ENCODE data around the gene HRCT1. TPM values are rescaled to one million over a fixed set of nuclear protein-coding genes. Genes with fewer than 3 reads are reported as not detected.

Gene HRCT1
- total RNA-seq, 1 experiment from 2014 or later = not detected

DNA sequence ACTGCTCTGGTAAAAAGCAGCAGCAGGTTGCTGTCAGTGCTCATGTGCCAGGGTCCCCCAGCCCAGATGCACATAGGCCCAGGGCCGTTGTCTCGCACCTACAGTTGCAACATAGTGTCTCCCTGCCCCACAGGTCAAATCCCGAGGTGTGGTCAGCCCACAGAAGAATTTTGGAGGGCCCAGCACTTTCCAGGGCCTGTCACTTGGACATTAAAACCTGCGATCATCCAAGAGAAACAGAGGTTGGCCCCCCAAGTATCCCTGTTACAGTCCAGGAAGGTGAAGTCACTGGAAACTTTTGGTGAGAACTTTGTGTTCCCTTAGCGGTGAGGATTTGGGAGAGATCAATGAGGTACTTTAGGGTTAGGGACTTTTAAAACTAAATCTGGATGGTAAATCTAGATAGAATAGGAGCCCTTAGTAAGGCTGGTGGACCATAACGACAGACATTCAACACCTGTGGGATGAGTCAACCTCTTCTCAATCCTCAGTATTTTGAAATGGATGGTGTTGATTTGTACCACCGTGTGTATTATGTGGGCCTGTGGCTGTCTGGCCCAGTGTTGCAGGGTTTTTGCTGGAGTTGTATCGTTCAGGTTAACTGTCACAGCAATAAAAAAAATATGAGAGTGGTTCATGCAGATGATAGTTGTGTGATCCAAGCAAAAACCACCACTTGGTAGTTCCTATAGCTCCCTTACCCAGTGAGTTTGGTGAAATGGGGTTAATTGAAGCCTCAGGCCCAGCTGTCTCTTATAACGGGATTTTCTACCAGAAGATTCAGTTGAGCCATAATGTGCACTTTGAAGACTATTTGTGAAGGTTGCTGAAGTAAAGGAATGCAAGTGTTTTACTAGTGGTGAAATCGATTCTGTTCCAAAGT is 32.7 kb downstream of the HRCT1 start:
- no peak for DNase-seq (ENCODE audit: low spot score)
- BruUV-seq (replicated peaks) = no TSS peak
- no peaks in the 10 kb centered on the region for H3K27me3 ChIP-seq (replicated peaks; ENCODE audit: insufficient read depth, low read depth, low read length, poor library complexity)
- TF ChIP-seq EZH2 (IDR thresholded peaks at IDR 0.05; ENCODE audit: borderline replicate concordance, low read depth, low read length, poor library complexity, severe bottlenecking) = no peak
- TF ChIP-seq, protein P1, sequence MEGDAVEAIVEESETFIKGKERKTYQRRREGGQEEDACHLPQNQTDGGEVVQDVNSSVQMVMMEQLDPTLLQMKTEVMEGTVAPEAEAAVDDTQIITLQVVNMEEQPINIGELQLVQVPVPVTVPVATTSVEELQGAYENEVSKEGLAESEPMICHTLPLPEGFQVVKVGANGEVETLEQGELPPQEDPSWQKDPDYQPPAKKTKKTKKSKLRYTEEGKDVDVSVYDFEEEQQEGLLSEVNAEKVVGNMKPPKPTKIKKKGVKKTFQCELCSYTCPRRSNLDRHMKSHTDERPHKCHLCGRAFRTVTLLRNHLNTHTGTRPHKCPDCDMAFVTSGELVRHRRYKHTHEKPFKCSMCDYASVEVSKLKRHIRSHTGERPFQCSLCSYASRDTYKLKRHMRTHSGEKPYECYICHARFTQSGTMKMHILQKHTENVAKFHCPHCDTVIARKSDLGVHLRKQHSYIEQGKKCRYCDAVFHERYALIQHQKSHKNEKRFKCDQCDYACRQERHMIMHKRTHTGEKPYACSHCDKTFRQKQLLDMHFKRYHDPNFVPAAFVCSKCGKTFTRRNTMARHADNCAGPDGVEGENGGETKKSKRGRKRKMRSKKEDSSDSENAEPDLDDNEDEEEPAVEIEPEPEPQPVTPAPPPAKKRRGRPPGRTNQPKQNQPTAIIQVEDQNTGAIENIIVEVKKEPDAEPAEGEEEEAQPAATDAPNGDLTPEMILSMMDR (conservative IDR thresholded peaks at IDR 0.05; ENCODE audit: low read depth, low read length) = no peak
- H3K27ac ChIP-seq (ENCODE audit: low read depth, low read length, poor library complexity, severe bottlenecking) = no peak overlapping the region
- no peak overlapping the region for H3K4me3 ChIP-seq (ENCODE audit: low read depth, low read length, poor library complexity, severe bottlenecking)
- no peaks in the 10 kb centered on the region for H3K4me1 ChIP-seq (ENCODE audit: insufficient read depth, low read length, poor library complexity, severe bottlenecking)
- POLR2A ChIA-PET (ENCODE audit: low non-redundant PET) = no interaction called here
- CTCF ChIA-PET = no interaction called here
- intact Hi-C loops (cut with micrococcal nuclease; ENCODE audit: unreplicated experiment) = no loop called here
- H3K36me3 ChIP-seq (ENCODE audit: insufficient read depth, low read length, poor library complexity, severe bottlenecking) = no peaks in the 10 kb centered on the region
- H3K9me3 ChIP-seq (ENCODE audit: low read depth, low read length, poor library complexity, severe bottlenecking) = no peaks in the 10 kb centered on the region

DNA sequence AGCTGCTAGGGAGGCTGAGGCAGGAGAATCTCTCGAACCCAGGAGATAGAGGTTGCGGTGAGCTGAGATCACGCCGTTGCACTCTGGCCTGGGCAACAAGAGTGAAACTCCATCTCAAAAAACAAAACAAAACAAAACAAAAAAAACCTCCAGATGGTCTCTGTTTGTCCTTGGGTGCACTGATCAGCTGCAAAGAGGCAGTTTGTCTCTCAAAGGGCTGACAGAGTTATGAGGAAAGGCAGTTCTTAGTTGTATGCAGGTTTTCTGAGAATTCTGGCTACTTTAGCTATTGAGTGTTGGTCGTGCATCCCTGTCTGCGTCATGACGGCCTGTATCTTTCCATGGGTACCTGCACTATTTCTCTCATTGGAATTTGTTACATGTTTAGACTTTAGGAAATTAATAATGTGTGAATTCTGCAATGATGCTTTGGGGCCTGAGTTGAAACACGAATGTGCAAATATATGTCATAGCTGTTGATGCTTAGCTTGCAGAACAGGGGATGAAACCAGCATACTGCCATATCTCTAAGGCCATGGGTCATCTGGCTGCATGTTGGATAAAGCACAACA is 33.8 kb downstream of the HRCT1 start:
- DNase-seq (ENCODE audit: low spot score) = no peak
- CTCF ChIA-PET = no interaction called here
- no TSS peak for BruUV-seq (replicated peaks)
- no peaks in the 10 kb centered on the region for H3K4me1 ChIP-seq (ENCODE audit: insufficient read depth, low read length, poor library complexity, severe bottlenecking)
- H3K4me3 ChIP-seq (ENCODE audit: low read depth, low read length, poor library complexity, severe bottlenecking) = no peak overlapping the region
- TF ChIP-seq, protein P1 (conservative IDR thresholded peaks at IDR 0.05; ENCODE audit: low read depth, low read length) = no peak
- TF ChIP-seq EZH2 (IDR thresholded peaks at IDR 0.05; ENCODE audit: borderline replicate concordance, low read depth, low read length, poor library complexity, severe bottlenecking) = no peak
- POLR2A ChIA-PET (ENCODE audit: low non-redundant PET) = no interaction called here
- H3K36me3 ChIP-seq (ENCODE audit: insufficient read depth, low read length, poor library complexity, severe bottlenecking) = no peaks in the 10 kb centered on the region
- no peaks in the 10 kb centered on the region for H3K27me3 ChIP-seq (replicated peaks; ENCODE audit: insufficient read depth, low read depth, low read length, poor library complexity)
- intact Hi-C loops (cut with micrococcal nuclease; ENCODE audit: unreplicated experiment) = no loop called here
- H3K27ac ChIP-seq (ENCODE audit: low read depth, low read length, poor library complexity, severe bottlenecking) = no peak overlapping the region
- H3K9me3 ChIP-seq (ENCODE audit: low read depth, low read length, poor library complexity, severe bottlenecking) = no peaks in the 10 kb centered on the region

DNA sequence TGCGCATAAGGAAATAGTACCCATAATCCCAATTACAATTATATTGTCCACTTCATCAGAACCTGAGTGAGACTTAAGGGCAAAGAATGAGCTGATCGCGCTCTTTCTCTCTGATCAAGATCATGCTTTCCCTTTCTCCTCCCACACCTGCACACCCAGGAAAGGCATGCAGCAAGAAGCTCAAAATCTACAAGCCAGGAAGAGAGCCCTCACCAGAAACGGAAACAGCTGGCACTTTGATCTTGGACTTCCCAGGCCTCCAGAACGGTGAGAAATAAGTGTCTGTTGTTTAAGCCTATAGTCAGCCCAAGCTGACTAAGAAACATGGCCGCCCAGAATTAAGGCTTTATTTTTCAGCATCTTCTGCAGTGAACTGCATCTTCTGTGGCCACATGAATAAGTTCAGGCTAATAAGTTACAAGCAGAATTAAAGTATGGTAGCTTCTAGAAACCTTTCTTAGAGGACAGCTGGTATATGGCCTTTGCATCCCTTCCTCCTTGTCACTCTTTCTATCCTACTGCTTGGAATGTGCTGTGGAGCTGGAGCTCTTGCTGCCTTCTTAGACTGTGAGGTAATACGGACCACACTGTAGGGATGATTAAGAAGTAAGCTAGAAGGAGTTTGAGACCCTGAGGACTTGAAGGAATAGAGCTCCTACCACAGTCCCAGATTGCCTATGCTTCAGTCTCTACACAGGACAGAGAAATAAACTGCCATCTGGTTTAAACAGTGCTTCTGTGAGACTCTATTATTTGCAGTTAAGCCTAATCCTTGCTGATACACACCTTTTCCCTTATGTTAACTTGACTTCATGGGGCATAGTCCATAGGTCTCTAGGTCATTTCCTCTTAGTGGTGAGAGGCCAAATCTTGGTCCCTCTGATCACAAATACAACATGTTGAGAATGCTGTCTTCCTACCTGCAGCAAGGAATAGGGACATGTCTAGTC is 34.7 kb downstream of the HRCT1 start:
- Histone ChIP-seq H3K27me3 (replicated peaks; ENCODE audit: insufficient read depth, low read depth, low read length, poor library complexity) (no peaks in the 10 kb centered on the region), H3K4me1 (ENCODE audit: insufficient read depth, low read length, poor library complexity, severe bottlenecking) (peaks cover 5% of the 10 kb centered on the region), H3K27ac (ENCODE audit: low read depth, low read length, poor library complexity, severe bottlenecking) (no peak overlapping the region), H3K4me3 (ENCODE audit: low read depth, low read length, poor library complexity, severe bottlenecking) (no peak overlapping the region), H3K9me3 (ENCODE audit: low read depth, low read length, poor library complexity, severe bottlenecking) (no peaks in the 10 kb centered on the region), H3K36me3 (ENCODE audit: insufficient read depth, low read length, poor library complexity, severe bottlenecking) (no peaks in the 10 kb centered on the region)
- intact Hi-C loops (cut with micrococcal nuclease; ENCODE audit: unreplicated experiment) = no loop called here
- POLR2A ChIA-PET (ENCODE audit: low non-redundant PET) = no interaction called here
- CTCF ChIA-PET = no interaction called here
- no peak for TF ChIP-seq EZH2 (IDR thresholded peaks at IDR 0.05; ENCODE audit: borderline replicate concordance, low read depth, low read length, poor library complexity, severe bottlenecking)
- TF ChIP-seq, protein P1 (conservative IDR thresholded peaks at IDR 0.05; ENCODE audit: low read depth, low read length) = no peak
- BruUV-seq (replicated peaks) = no TSS peak
- no peak for DNase-seq (ENCODE audit: low spot score)
